ENCODE results near the gene IGFL4. TPM values are rescaled to one million over a fixed set of nuclear protein-coding genes. Genes with fewer than 3 reads are reported as not detected.

IGFL4 gene
- not detected in 2 replicates for total RNA-seq (2013; cell fraction: nucleolus; rRNA removed)
- total RNA-seq (2014; rRNA removed), result not detected in 2 replicates
- total RNA-seq (2014; rRNA removed; fragmentation: Illumina TruSeq; extraction: Trizol), result not detected in 2 replicates
- total RNA-seq (2021), result not detected in 2 replicates
- not detected for polyA plus RNA-seq (2011; ENCODE audit: low read depth)
- not detected in 2 replicates for polyA plus RNA-seq (2011; rRNA removed)
- not detected in 2 replicates for polyA plus RNA-seq (2011; cell fraction: cytosol; rRNA removed)
- not detected in 2 replicates for polyA plus RNA-seq (2011; cell fraction: nucleus; rRNA removed)
- not detected in 2 replicates for polyA plus RNA-seq (2012)
- polyA plus RNA-seq (2014; fragmentation: Illumina TruSeq; extraction: Trizol), result not detected in 2 replicates
- not detected for polyA plus RNA-seq (2014; fragmentation: Nextera tagmentation; extraction: Ambion mirVana)
- not detected in 2 replicates for polyA plus RNA-seq (2014; rRNA removed)
- polyA plus RNA-seq (2016; fragmentation: Nextera tagmentation; extraction: Ambion mirVana), result not detected
- polyA minus RNA-seq (2011; rRNA and poly(A)+ RNA removed), result not detected in 2 replicates
- polyA minus RNA-seq (2011; cell fraction: cytosol; rRNA and poly(A)+ RNA removed), result not detected in 2 replicates
- polyA minus RNA-seq (2011; cell fraction: nucleus; rRNA and poly(A)+ RNA removed), result not detected in 2 replicates
- Bru-seq, nascent RNA, result percentile 6 among the genes with signal in this experiment
- BruChase-seq, experiment 1, labeled RNA remaining after a 6-hour chase, result percentile 3 among the genes with signal in this experiment
- not detected for BruChase-seq, experiment 2, labeled RNA remaining after a 2-hour chase
- long read RNA-seq, experiment 1, result 0 reads
- long read RNA-seq, experiment 2, result 0 reads

- H3K4me1 ChIP-seq (ENCODE audit: control insufficient read depth, insufficient read depth, low read length), result no peaks in the 10 kb centered on the region
- H3K9ac ChIP-seq (ENCODE audit: control insufficient read depth, insufficient read depth, low read length), result no peak within 1 kb of the TSS
- no peak for FAIRE-seq
- no peak for DNase-seq (ENCODE audit: low read depth, low spot score)
- no TSS peak for BruUV-seq (replicated peaks)
- H2AFZ ChIP-seq (ENCODE audit: control insufficient read depth, low read depth, low read length), result no peak within 1 kb of the TSS
- no peak within 1 kb of the TSS for H3K4me3 ChIP-seq
- ChIA-PET RAD21 (ENCODE audit: unreplicated experiment) (interaction anchor here (1.2 kb wide), 1 partner anchor 12 kb away, joined by 4 read pairs; no protein-coding TSS in a partner anchor), POLR2A (no interaction called here), SMC1A (ENCODE audit: uncharacterized antibody, unreplicated experiment) (interaction anchor here (1.5 kb wide), 1 partner anchor 13 kb away, joined by 3 read pairs; no protein-coding TSS in a partner anchor), CTCF (interaction anchor here (1.0 to 1.3 kb wide), 2 partner anchors 12 to 39 kb away, joined by 3 to 4 read pairs; no protein-coding TSS in a partner anchor)
- H3K27me3 ChIP-seq (replicated peaks in 1 of 2; ENCODE audit: control insufficient read depth in 2 of 2, insufficient read depth in 2 of 2, low read length in 1 of 2), result peaks cover 3 to 5% of the 10 kb centered on the region in 2 experiments; a peak in 3 of 4 replicates
- H3K36me3 ChIP-seq (ENCODE audit: control insufficient read depth in 2 of 2, insufficient read depth in 2 of 2, low read length in 1 of 2), result no peaks in the 10 kb centered on the region
- H3K27ac ChIP-seq (ENCODE audit: control insufficient read depth, insufficient read depth), result no peak within 1 kb of the TSS
- no peak for ATAC-seq
- intact Hi-C loops (cut with micrococcal nuclease; ENCODE audit: unreplicated experiment), result no loop called here
- WGBS (ENCODE audit: insufficient coverage, insufficient replicate concordance, low lambda C conversion rate, missing lambda C conversion rate), result 54% methylated on average over 7 of the region's 7 CpGs
- no peaks in the 10 kb centered on the region for H3K9me3 ChIP-seq (replicated peaks; ENCODE audit: control insufficient read depth, insufficient read depth, low read length)
- no peak within 1 kb of the TSS for H3K4me2 ChIP-seq (ENCODE audit: control insufficient read depth, insufficient read depth)
- in situ Hi-C loops (cut with MboI), result no loop called here
- H3K79me2 ChIP-seq (ENCODE audit: control insufficient read depth, insufficient read depth, low read length), result no peaks in the 10 kb centered on the region
- no peaks in the 10 kb centered on the region for H4K20me1 ChIP-seq (ENCODE audit: control insufficient read depth, insufficient read depth)
- TF ChIP-seq NBN (IDR thresholded peaks at IDR 0.05) (no peak), IKZF1 (conservative IDR thresholded peaks at IDR 0.05) (no peak), NRF1 (conservative IDR thresholded peaks at IDR 0.05; ENCODE audit: low read depth, low read length) (no peak), PBX3 (IDR thresholded peaks at IDR 0.05; ENCODE audit: insufficient replicate concordance, low read depth, low read length) (no peak), CBX5 (IDR thresholded peaks at IDR 0.05; ENCODE audit: low read depth) (no peak), IKZF2 (IDR thresholded peaks at IDR 0.05) (no peak), SREBF2 (IDR thresholded peaks at IDR 0.05; ENCODE audit: low read length) (no peak), ZNF622 (IDR thresholded peaks at IDR 0.05) (no peak), CHD2 (IDR thresholded peaks at IDR 0.05; ENCODE audit: borderline replicate concordance, low read depth, low read length) (no peak), RAD51 (IDR thresholded peaks at IDR 0.05) (no peak), ZBTB33 (IDR thresholded peaks at IDR 0.05) (no peak), CEBPZ (IDR thresholded peaks at IDR 0.05; ENCODE audit: low read depth, low read length) (no peak), ZSCAN29 (IDR thresholded peaks at IDR 0.05) (no peak)
These were observed at the start of gene IGFL4 for GRCh38 chr19:46040952-46041500. Gene IGFL4, minus strand, starts transcription at chr19:46041002. Its CDS starts 40 bp downstream, at chr19:46040962.

All from GM12878 (cell line).